Thyroid gland (tissue), 4 donors: Measurements from ENCODE around the gene BAZ1B. TPM values are rescaled to one million over a fixed set of nuclear protein-coding genes. Genes with fewer than 3 reads are reported as not detected.

Experiments
- DNase-seq, 2 donors: peaks; one replicate each; pipeline ENCODE4 v3.0.0-alpha.2; 2019
- H3K27ac ChIP-seq, 3 donors: fragments of 200-600 bp; sonication (generic); 1 replicate in 2 of 3; 2 replicates in 1 of 3; pipeline ENCODE4 v1.5.1; 2016 to 2019; ENCODE audit warnings: mild to moderate bottlenecking in 1 of 3, moderate library complexity in 1 of 3
- H3K27me3 ChIP-seq: fragments of 200-600 bp; sonication (generic); one replicate; pipeline ENCODE4 v1.5.1; 2019
- H3K36me3 ChIP-seq, 2 donors: fragments of 200-600 bp; sonication (generic); one replicate each; pipeline ENCODE4 v1.5.1; 2016 to 2019
- H3K4me1 ChIP-seq, 2 donors: fragments of 200-600 bp; sonication (generic); one replicate each; pipeline ENCODE4 v1.5.1; 2017 to 2019
- H3K4me3 ChIP-seq, 3 donors: fragments of 200-600 bp; sonication (generic); replicated peaks in 1 of 3; 1 replicate in 2 of 3; 2 replicates in 1 of 3; pipeline ENCODE4 v1.5.1; 2016; ENCODE audit warnings: mild to moderate bottlenecking in 1 of 3
- H3K9me3 ChIP-seq: fragments of 200-600 bp; sonication (generic); one replicate; pipeline ENCODE4 v1.5.1; 2017
- POLR2A ChIP-seq, 2 donors: fragments of 450-650 bp; IDR thresholded peaks; one replicate each; pipeline ENCODE4 v1.6.1; 2017; ENCODE audit warnings: antibody characterized with exemption in 2 of 2, mild to moderate bottlenecking in 2 of 2, moderate library complexity in 1 of 2
- WGBS, 2 donors: methylation state at CpG; one replicate each; pipeline ENCODE4 v1.1.5; 2017; 5-methylcytosine and 5-hydroxymethylcytosine counted together
- intact Hi-C: fragments of 100-400 bp; cut with DNase I; formaldehyde crosslinking; loops from one replicate; pipeline ENCODE4 v1.15.1; 2023
- total RNA-seq, 4 donors: library from RNA; depleted of rRNA; stranded (reverse); fragments of >200 nt; gene quantifications; one replicate each; pipeline ENCODE4 v1.2.3, GENCODE V29; 2016
- TF ChIP-seq, protein P1 (sequence below), 6 experiments: fragments of 200-600 bp in 3 of 6; fragments of 450-650 bp in 3 of 6; sonication (generic) in 3 of 6; IDR thresholded peaks; one replicate each; pipeline ENCODE4 v1.5.1; 2016 to 2019; ENCODE audit warnings: antibody characterized with exemption in 6 of 6, mild to moderate bottlenecking in 2 of 6, inconsistent platforms in 1 of 6, moderate library complexity in 1 of 6

The BAZ1B gene
- total RNA-seq, 4 donors from 2014 or later, result 52.8 to 69.0 (median 55.1) TPM

DNA sequence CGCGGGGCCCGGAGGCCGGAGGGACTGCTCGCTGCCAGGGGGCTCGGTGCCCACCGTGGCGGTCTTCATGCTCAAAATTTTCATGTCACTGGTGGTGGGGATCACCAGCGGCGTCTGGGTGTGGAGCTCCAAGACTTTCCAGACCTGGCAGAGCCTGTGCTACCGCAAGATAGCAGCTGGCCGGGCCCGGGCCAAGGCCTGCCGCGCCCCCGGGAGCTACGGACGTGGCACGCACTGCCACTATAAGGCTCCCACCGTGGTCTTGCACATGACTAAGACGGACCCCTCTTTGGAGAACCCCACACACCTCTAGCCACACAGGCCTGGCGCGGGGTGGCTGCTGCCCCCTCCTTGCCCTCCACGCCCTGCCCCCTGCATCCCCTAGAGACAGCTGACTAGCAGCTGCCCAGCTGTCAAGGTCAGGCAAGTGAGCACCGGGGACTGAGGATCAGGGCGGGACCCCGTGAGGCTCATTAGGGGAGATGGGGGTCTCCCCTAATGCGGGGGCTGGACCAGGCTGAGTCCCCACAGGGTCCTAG, 86.6 kb downstream of the BAZ1B start:
- Histone ChIP-seq H3K27me3 (no peaks in the 10 kb centered on the region), H3K4me1 (peaks cover 0 to 3% of the 10 kb centered on the region in 2 donors), H3K36me3 (peaks cover under 1 to 6% of the 10 kb centered on the region in 2 donors), H3K9me3 (no peaks in the 10 kb centered on the region), H3K27ac (no peak overlapping the region), H3K4me3 (no peak overlapping the region)
- no peak for DNase-seq
- WGBS, 2 donors, result 79 to 86% methylated on average over 23 to 25 of the region's 28 CpGs
- TF ChIP-seq, protein P1, sequence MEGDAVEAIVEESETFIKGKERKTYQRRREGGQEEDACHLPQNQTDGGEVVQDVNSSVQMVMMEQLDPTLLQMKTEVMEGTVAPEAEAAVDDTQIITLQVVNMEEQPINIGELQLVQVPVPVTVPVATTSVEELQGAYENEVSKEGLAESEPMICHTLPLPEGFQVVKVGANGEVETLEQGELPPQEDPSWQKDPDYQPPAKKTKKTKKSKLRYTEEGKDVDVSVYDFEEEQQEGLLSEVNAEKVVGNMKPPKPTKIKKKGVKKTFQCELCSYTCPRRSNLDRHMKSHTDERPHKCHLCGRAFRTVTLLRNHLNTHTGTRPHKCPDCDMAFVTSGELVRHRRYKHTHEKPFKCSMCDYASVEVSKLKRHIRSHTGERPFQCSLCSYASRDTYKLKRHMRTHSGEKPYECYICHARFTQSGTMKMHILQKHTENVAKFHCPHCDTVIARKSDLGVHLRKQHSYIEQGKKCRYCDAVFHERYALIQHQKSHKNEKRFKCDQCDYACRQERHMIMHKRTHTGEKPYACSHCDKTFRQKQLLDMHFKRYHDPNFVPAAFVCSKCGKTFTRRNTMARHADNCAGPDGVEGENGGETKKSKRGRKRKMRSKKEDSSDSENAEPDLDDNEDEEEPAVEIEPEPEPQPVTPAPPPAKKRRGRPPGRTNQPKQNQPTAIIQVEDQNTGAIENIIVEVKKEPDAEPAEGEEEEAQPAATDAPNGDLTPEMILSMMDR (IDR thresholded peaks at IDR 0.05), result no peak
- TF ChIP-seq POLR2A (IDR thresholded peaks at IDR 0.05), result no peak
- intact Hi-C loops, result no loop called here

- Histone ChIP-seq H3K4me1 (peaks cover 0 to 3% of the 10 kb centered on the region in 2 donors), H3K27ac (no peak overlapping the region), H3K27me3 (no peaks in the 10 kb centered on the region), H3K9me3 (no peaks in the 10 kb centered on the region), H3K36me3 (peaks cover 0 to 5% of the 10 kb centered on the region in 2 donors), H3K4me3 (no peak overlapping the region)
- WGBS, 2 donors, result 91 to 94% methylated on average over 22 to 26 of the region's 26 CpGs
- DNase-seq, result no peak
- intact Hi-C loops, result no loop called here
- TF ChIP-seq POLR2A (IDR thresholded peaks at IDR 0.05), result no peak
- TF ChIP-seq, protein P1 (IDR thresholded peaks at IDR 0.05), result no peak
These were observed 87.4 kb downstream of the BAZ1B start for GRCh38 chr7:73434701-73435069.

DNA sequence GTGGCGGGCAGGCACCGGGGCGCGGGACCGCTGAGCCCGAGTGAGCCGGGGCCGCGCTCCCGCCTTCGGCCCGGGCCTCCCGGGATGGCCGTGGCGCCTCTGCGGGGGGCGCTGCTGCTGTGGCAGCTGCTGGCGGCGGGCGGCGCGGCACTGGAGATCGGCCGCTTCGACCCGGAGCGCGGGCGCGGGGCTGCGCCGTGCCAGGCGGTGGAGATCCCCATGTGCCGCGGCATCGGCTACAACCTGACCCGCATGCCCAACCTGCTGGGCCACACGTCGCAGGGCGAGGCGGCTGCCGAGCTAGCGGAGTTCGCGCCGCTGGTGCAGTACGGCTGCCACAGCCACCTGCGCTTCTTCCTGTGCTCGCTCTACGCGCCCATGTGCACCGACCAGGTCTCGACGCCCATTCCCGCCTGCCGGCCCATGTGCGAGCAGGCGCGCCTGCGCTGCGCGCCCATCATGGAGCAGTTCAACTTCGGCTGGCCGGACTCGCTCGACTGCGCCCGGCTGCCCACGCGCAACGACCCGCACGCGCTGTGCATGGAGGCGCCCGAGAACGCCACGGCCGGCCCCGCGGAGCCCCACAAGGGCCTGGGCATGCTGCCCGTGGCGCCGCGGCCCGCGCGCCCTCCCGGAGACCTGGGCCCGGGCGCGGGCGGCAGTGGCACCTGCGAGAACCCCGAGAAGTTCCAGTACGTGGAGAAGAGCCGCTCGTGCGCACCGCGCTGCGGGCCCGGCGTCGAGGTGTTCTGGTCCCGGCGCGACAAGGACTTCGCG, 88.0 kb downstream of the BAZ1B start:
- TF ChIP-seq, protein P1 (IDR thresholded peaks at IDR 0.05), result no peak
- no peak for TF ChIP-seq POLR2A (IDR thresholded peaks at IDR 0.05)
- no peaks in the 10 kb centered on the region for H3K9me3 ChIP-seq

DNA sequence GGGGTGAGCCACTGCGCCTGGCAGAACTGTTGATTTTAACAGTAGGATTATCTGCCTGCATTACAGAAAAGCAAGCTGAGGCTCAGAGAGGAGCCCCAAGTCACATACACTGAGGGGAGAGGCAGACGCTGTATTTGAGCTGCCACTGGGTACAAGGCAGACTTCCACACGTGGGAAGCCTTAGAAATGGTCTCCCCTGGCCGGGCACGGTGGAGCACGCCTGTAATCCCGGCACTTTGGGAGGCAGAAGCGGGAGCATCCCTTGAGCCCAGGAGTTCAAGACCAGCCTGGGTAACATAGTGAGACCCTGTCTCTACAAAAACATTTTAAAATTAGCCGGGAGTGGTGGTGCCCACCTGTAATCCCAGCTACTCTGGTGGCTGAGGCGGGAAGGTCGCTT, 89.4 kb downstream of the BAZ1B start:
- intact Hi-C loops, result no loop called here
- H3K36me3 ChIP-seq, result no peaks in the 10 kb centered on the region
- DNase-seq, result no peak
- H3K4me3 ChIP-seq, result no peak overlapping the region
- H3K4me1 ChIP-seq, result peaks cover 0 to 3% of the 10 kb centered on the region in 2 donors
- TF ChIP-seq, protein P1 (IDR thresholded peaks at IDR 0.05), result no peak
- TF ChIP-seq POLR2A (IDR thresholded peaks at IDR 0.05), result no peak
- H3K27ac ChIP-seq, result no peak overlapping the region
- H3K27me3 ChIP-seq, result no peaks in the 10 kb centered on the region
- 85 to 92% methylated on average over 11 of the region's 11 CpGs for WGBS, 2 donors
- H3K9me3 ChIP-seq, result no peaks in the 10 kb centered on the region

More for the DNA sequence above, 88.0 kb downstream of the BAZ1B start:
- DNase-seq, result no peak
- 66 to 90% methylated on average over 2 to 26 of the region's 110 CpGs for WGBS, 2 donors
- Histone ChIP-seq H3K36me3 (peaks cover 0 to 2% of the 10 kb centered on the region in 2 donors), H3K27ac (no peak overlapping the region), H3K4me1 (peaks cover 0 to 3% of the 10 kb centered on the region in 2 donors), H3K27me3 (no peaks in the 10 kb centered on the region), H3K4me3 (peak overlapping the region in 1 of 3 donors; percentile 11)
- intact Hi-C loops, result no loop called here
